HG02943 (cell line): Measurements from ENCODE around the gene C3orf22.

Experiments
- ATAC-seq: cut with Tn5 transposase; IDR thresholded peaks from one replicate; pipeline ENCODE4 v1.9.1; 2021; ENCODE audit warnings: mild to moderate bottlenecking, low read depth, moderate library complexity; ENCODE audit not compliant: unreplicated experiment

C3orf22 gene

GRCh38 chr3:126516152-126516935, 42.4 kb downstream of the C3orf22 start:
- ATAC-seq = no peak

- ATAC-seq = no peak
Measured at GRCh38 chr3:126515066-126515706, 43.5 kb downstream of the C3orf22 start.

DNA sequence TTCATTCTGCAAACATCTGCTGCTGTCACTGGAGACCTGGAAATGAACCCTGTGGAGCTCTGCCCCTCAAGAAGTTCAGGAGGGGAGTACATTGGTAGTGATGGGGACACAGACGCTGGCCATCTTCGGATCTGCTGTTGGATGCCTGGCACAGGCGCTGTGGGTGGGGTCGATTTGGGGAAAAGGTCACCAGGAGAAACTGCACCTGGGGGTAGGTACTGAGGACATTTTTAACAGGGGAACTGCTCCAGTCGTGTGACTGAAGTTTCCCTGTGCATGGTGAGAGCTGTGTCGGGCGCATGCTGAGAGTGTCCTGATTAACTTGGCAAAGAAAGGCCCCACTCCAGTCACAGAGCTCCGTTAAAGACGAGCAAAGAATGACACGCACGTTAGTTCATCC, 44.6 kb downstream of the C3orf22 start:
- no peak for ATAC-seq

- ATAC-seq = no peak
Measured at GRCh38 chr3:126512916-126513650, 45.6 kb downstream of the C3orf22 start.

DNA sequence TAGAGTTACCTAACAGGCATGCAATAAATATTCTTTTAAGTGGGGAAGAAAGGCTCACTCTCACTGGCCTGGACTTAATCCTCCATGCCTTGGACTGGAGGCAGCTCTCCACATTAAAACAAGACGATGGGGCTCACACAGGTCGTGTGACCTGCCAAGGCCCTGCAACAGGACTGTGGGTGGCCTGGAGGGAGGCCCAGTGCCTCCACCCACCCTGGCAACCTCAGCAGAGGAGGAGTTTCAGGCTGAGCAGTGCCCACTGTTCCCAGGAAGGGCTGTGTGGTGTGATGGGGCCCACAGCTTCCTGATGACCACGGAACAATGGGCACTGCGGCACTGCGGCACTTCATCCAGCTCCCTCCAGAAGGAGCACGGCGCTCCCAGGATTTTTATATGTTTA, 46.7 kb downstream of the C3orf22 start:
- no peak for ATAC-seq

- no peak for ATAC-seq
Measured at GRCh38 chr3:126511291-126511690, 47.4 kb downstream of the C3orf22 start.

- ATAC-seq = no peak
Measured at GRCh38 chr3:126510308-126510910, 48.3 kb downstream of the C3orf22 start.

GRCh38 chr3:126509597-126510307, 49.0 kb downstream of the C3orf22 start:
- ATAC-seq = no peak

- ATAC-seq = no peak
Measured at GRCh38 chr3:126508564-126508964, 50.2 kb downstream of the C3orf22 start.

DNA sequence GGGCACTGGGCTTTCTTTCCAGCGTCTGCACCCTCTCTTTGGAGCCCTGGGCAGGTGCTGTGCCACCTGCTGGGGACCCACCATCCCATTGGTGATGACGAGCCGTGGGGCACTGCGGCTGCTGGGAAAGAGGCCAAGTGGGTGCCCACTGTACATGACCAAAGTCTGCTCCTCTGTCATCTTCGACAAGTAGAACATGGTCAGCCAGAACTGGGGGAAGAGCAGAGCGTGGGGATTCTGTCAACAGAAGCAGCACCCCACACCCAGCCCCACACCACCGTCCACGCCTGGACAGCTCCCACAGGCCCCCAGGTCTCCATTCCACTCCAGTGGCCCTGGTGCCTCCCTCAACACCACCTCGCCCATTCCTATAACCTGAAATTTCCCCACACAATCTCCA, 50.8 kb downstream of the C3orf22 start:
- no peak for ATAC-seq

DNA sequence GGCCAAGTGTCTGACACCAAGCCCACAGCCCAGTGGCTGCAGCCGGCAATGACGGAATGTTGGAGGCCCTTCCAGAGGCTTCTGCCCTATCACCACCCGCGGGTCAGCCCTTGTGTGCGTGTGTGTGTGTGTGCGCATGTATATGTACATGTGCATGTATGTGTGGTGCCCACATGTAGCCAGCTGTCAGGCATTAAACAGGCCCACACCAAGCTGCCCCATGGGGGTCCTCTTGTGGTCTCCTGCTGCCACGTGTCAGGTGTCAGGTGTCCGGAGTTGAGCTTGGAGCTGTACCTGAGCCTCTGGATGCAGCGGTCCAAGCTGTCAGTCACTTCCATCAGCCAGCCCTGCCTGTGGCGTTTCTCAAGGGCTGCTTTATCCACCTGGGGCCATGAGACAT, 55.0 kb downstream of the C3orf22 start:
- no peak for ATAC-seq

- ATAC-seq = no peak
Measured at GRCh38 chr3:126502656-126503055, 56.1 kb downstream of the C3orf22 start.

GRCh38 chr3:126501736-126502135, 57.0 kb downstream of the C3orf22 start:
- ATAC-seq = no peak

- no peak for ATAC-seq
Measured at GRCh38 chr3:126501054-126501453, 57.7 kb downstream of the C3orf22 start.

DNA sequence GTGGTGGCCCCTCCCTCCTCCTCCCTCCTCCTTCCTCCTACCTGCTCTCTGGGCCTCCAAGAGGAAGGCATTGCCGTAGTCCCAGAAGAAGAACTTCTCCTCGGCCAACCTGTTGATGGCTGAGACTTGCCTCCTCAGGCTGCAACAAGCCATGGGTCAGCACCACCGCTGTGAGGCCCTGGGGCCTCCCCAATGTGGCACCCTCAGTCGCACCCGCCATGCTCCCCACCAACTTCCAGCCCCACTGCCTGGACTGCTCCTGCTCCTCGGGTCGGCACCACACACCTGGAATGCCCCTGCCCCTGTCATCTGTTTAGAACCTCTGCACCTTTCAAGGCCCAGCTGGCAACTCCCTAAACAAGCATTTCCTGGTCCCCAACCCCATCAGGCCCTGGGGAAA, 58.7 kb downstream of the C3orf22 start:
- ATAC-seq = no peak
